HepG2 (cell line): ENCODE data around the gene GCH1. TPM values are rescaled to one million over a fixed set of nuclear protein-coding genes. Genes with fewer than 3 reads are reported as not detected.

Source experiments
- BHLHE40 ChIP-seq: IDR thresholded peaks from 2 replicates; pipeline ENCODE4 v1.6.1; 2011; ENCODE audit warnings: low read length, improper control_type of control experiment
- ELK4 ChIP-seq: sonication (generic); formaldehyde crosslinking; IDR thresholded peaks from 2 replicates; pipeline ENCODE4 v1.9.0; 2021; ENCODE audit warnings: missing genetic modification reagents, borderline replicate concordance
- FOXC1 ChIP-seq: sonication (generic); formaldehyde crosslinking; IDR thresholded peaks from 2 replicates; pipeline ENCODE4 v1.8.0; 2022; ENCODE audit warnings: mild to moderate bottlenecking, missing genetic modification reagents, borderline replicate concordance
- GLI4 ChIP-seq: sonication (generic); formaldehyde crosslinking; IDR thresholded peaks from 2 replicates; pipeline ENCODE4 v1.5.1; 2020; ENCODE audit warnings: missing genetic modification reagents, mild to moderate bottlenecking, moderate library complexity, borderline replicate concordance
- HCFC1 ChIP-seq: fragments of 150-350 bp; IDR thresholded peaks from 2 replicates; pipeline ENCODE4 v1.6.1; 2014; ENCODE audit warnings: low read depth, low read length
- HNF1B ChIP-seq: sonication (generic); formaldehyde crosslinking; IDR thresholded peaks from 2 replicates; pipeline ENCODE4 v1.5.1; 2020; ENCODE audit warnings: mild to moderate bottlenecking, moderate library complexity, missing genetic modification reagents
- IKZF4 ChIP-seq: sonication (generic); formaldehyde crosslinking; IDR thresholded peaks from 2 replicates; pipeline ENCODE4 v1.5.1; 2020; ENCODE audit warnings: borderline replicate concordance, mild to moderate bottlenecking, low read depth, missing genetic modification reagents; ENCODE audit errors: not compliant biosample characterization
- LCORL ChIP-seq, 2 experiments: fragments of 450-650 bp in 1 of 2; sonication (generic) in 1 of 2; formaldehyde crosslinking in 1 of 2; IDR thresholded peaks; 2 replicates each; pipeline versions ENCODE4 v1.5.0 to v1.6.1; 2017 to 2020; ENCODE audit warnings: antibody characterized with exemption in 1 of 2, missing genetic modification reagents in 1 of 2
- MTERF4 ChIP-seq: sonication (generic); formaldehyde crosslinking; IDR thresholded peaks from 2 replicates; pipeline ENCODE4 v1.8.0; 2023; ENCODE audit warnings: mild to moderate bottlenecking, missing genetic modification reagents
- NFYB ChIP-seq: sonication (generic); formaldehyde crosslinking; IDR thresholded peaks from 2 replicates; pipeline ENCODE4 v1.4.0; 2020; ENCODE audit warnings: missing genetic modification reagents
- RFXANK ChIP-seq: IDR thresholded peaks from 2 replicates; pipeline ENCODE4 v1.6.1; 2016
- TBX3 ChIP-seq: fragments of 450-650 bp; IDR thresholded peaks from 2 replicates; pipeline ENCODE4 v1.6.1; 2017; ENCODE audit warnings: antibody characterized with exemption, mild to moderate bottlenecking, inconsistent platforms, borderline replicate concordance
- ZNF329 ChIP-seq: sonication (generic); formaldehyde crosslinking; IDR thresholded peaks from 2 replicates; pipeline ENCODE4 v1.9.0; 2021; ENCODE audit warnings: low read depth, mild to moderate bottlenecking, missing genetic modification reagents
- ZNF331 ChIP-seq: sonication (generic); formaldehyde crosslinking; IDR thresholded peaks from 2 replicates; pipeline ENCODE4 v1.4.0; 2020; ENCODE audit warnings: missing genetic modification reagents
- ZNF362 ChIP-seq: sonication (generic); formaldehyde crosslinking; IDR thresholded peaks from 2 replicates; pipeline ENCODE4 v1.4.0; 2020; ENCODE audit warnings: missing genetic modification reagents, mild to moderate bottlenecking, borderline replicate concordance
- ZNF414 ChIP-seq: sonication (generic); formaldehyde crosslinking; IDR thresholded peaks from 2 replicates; pipeline ENCODE4 v1.5.0; 2020; ENCODE audit warnings: missing genetic modification reagents
- ZNF7 ChIP-seq: IDR thresholded peaks from 2 replicates; pipeline ENCODE4 v1.6.1; 2016; ENCODE audit warnings: missing biosample characterization, missing genetic modification reagents
- ZNF710 ChIP-seq: sonication (generic); formaldehyde crosslinking; IDR thresholded peaks from 2 replicates; pipeline ENCODE4 v1.5.0; 2020; ENCODE audit warnings: mild to moderate bottlenecking, missing genetic modification reagents, borderline replicate concordance
- polyA plus RNA-seq, 8 experiments: library from polyadenylated mRNA; depleted of rRNA in 3 of 8; stranded (reverse) in 7 of 8; unstranded in 1 of 8; fragments of >200 nt; fragmentation: Illumina TruSeq in 4 of 8; extraction: Trizol in 4 of 8; gene quantifications; 2 replicates each; pipeline versions ENCODE4 v1.2.1 to v1.2.3, GENCODE V29; 2011 to 2016; ENCODE audit warnings: low read depth in 4 of 8, missing spikeins in 1 of 8, mixed read lengths in 1 of 8; ENCODE audit not compliant: insufficient read depth in 1 of 8
- total RNA-seq, 5 experiments: library from RNA; depleted of rRNA; stranded (reverse); fragments of >200 nt; fragmentation: Illumina TruSeq; extraction: Trizol; gene quantifications; 2 replicates each; pipeline ENCODE4 v1.2.3, GENCODE V29; 2016; ENCODE audit warnings: low read depth in 1 of 5

The GCH1 gene
- total and polyA plus RNA-seq, 2 of the 13 experiments (the other 11 are each of a cell fraction or from before 2014, with no cell fraction given) = 15.0 to 25.2 TPM

- TF ChIP-seq HNF1B (CRISPR knock-in tag) = no peak
- TF ChIP-seq ZNF710 (CRISPR knock-in tag) = no peak
- TF ChIP-seq IKZF4 = no peak
- peak; percentile 78 for TF ChIP-seq NFYB (CRISPR knock-in tag)
- TF ChIP-seq BHLHE40 = no peak
- TF ChIP-seq ZNF331 (CRISPR knock-in tag) = 0 out of 2 replicates have a peak, but pooled peaks have one; percentile 22
- TF ChIP-seq ZNF414 = no peak; the same call in 1 of the 2 replicates
- no peak for TF ChIP-seq HCFC1
- TF ChIP-seq ELK4 (CRISPR knock-in tag) = no peak
- no peak for TF ChIP-seq LCORL (IDR thresholded peaks at IDR 0.05)
- no peak for TF ChIP-seq LCORL (CRISPR knock-in tag; IDR thresholded peaks at IDR 0.05)
- no peak for TF ChIP-seq ZNF7
- no peak for TF ChIP-seq FOXC1 (CRISPR knock-in tag)
- peak; percentile 31; the same call in 1 of the 2 replicates for TF ChIP-seq ZNF362
- TF ChIP-seq RFXANK (CRISPR knock-in tag) = no peak; the same call in 1 of the 2 replicates
- TF ChIP-seq TBX3 = no peak
- TF ChIP-seq MTERF4 (CRISPR knock-in tag) = peak; percentile 81
- peak; percentile 60; the same call in 1 of the 2 replicates for TF ChIP-seq GLI4 (CRISPR knock-in tag)
- TF ChIP-seq ZNF329 (CRISPR knock-in tag) = peak; percentile 54; the same call in 1 of the 2 replicates
Observed at GRCh38 chr14:54902521-54903420, at the start of gene GCH1 (continued).
